ENCODE data around the gene RBM10. TPM values are rescaled to one million over a fixed set of nuclear protein-coding genes. Genes with fewer than 3 reads are reported as not detected.

RBM10 gene
- total RNA-seq, 1 donor from 2014 or later, result 58.7 TPM

DNA sequence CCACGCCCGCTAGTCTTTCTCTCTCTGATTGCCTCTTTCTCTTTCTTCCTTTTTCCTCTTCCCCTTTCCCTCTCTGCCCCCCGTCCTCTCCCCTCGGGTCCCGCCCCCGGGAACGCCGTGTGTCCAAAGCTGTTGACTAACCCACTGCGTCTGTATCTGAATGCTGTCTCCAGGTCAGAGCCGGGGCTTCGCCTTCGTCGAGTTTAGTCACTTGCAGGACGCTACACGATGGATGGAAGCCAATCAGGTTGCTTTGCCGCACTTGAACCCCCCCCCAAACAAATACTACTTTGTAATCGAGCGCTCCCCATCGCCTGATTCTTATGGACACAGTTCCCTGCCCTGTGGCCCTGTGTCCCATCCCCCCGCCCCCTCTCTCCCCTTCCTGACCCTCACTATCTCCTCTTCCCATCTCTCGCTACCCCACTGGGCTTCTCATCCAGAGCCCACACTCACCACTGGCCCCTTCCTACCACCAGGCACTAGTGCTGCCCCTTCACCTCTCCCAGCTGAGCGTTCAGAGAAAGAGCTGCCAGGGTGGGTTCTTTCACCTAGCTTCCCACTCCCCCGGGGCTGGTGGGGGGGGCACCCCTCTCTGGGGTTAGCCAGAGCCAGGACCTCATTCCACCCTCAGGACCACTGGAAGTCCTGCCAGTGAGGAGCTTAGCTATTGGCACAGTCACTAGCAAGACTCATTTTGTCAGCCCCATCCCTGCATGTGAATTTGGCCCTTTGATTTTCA, 30.0 kb downstream of the RBM10 start:
- intact Hi-C loops (cut with micrococcal nuclease), result no loop called here

DNA sequence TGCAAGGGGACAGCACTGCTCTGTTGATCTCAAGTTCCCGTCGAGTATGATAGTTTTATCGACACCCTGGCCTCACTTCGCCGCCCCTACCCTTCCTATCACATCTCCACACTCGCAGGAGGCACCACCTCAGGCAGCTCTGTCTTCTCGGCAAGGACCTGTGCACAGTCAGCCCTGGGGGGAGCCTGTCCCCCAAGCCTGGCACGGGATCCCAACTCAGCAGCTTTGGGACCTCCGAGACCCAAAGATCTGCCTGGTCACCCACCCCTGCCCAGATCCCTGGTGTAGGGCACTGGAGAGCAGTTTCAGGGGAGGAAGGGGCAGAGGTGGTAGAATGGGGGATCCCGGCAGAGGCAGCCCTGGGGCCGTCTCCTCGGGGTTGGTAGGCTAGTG, 30.6 kb downstream of the RBM10 start:
- intact Hi-C loops (cut with micrococcal nuclease), result no loop called here

DNA sequence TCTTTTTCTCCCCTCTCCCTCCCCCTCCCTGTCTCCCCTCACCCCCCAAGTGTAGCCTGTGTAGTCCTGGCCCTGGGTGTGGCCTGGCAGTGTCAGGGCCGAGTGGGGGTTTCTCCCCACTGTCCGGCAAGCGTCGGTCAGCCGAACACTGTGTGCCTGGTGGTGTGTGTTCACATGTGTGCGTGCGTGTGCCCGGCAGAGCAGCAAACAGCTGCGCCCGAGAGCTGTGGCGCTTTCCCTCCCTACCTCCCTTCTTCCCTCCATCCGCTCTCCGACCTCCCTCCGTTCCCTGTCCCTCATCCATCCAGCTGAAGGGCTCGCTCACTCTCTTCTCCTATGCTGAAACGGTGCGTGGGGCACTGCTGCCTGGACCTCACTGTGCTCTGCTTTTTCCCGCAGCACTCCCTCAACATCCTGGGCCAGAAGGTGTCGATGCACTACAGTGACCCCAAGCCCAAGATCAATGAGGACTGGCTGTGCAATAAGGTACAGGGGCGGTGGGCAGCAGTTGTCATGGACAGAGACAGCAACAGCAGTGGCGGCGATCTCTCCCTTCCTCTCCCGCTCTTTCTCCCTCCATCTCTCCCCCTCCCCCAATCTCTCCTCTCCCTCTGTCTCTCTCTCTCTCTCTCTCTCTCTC, 31.2 kb downstream of the RBM10 start:
- intact Hi-C loops (cut with micrococcal nuclease), result no loop called here

DNA sequence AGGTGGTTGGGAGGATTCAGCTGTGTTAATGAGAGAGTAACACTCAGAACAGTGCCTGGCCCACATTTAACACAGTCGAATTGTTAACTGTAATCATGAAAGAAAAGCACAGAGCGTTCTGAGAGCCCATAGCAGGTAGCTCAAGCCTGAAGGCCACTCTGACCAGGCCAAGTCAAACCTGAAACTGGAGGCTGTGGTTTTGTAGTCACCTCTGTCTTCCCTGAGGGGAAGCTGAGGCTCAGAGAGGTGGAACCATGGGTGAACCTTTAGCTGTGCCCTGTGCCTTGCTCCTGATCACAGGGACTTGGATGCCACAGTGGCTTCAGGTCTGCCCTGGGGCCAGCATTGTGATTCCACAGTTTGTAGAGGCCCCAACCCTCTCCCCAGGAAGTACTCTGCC, 32.1 kb downstream of the RBM10 start:
- intact Hi-C loops (cut with micrococcal nuclease), result no loop called here

DNA sequence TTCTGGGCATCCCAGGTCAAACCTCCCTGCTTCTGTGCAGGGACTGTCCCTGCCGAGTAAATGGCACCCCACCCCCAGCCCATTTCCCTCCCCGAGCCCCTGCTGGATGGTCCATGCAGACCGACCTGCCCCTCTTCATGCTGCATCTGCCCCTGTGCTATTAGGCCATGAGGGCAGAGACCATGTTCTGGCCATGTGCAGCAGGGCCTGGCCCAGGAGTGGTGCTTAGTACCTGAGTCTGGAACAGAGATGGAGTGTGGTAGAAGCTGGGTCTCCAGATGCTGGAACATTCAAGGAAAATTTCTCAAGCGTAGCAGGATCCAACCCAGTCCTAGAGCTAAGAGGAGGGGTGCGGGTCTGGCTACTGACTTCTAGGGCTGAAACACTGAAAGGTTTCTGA, 33.3 kb downstream of the RBM10 start:
- intact Hi-C loops (cut with micrococcal nuclease), result no loop called here

DNA sequence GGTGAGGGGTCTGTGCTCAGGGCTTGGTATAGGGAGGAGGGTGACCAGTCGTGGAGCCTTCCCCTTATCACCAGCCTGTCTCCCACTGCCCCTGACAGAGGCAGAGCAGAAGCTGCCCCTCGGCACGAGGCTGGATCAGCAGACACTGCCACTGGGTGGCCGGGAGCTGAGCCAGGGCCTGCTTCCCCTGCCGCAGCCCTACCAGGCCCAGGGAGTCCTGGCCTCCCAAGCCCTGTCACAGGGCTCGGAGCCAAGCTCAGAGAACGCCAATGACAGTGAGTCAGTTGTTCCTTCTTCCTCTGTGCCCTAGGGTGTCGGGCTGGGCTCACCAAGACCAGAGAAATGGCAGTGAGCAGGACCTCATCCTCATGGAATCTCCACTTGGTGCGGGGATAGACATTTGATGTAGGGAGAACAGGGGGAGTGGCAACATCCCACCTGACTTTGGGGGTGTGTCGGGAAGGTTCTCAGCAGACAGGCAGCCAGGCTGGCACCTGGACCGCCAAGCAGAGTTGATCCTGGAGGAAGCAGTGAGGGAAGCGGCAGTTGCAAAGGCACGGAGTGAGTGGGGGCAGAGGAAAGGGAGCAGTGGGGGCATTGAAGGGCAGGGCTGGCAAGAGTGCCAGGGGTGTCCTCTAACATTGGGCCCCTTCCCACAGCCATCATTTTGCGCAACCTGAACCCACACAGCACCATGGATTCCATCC, 34.4 kb downstream of the RBM10 start:
- intact Hi-C loops (cut with micrococcal nuclease), result no loop called here

DNA sequence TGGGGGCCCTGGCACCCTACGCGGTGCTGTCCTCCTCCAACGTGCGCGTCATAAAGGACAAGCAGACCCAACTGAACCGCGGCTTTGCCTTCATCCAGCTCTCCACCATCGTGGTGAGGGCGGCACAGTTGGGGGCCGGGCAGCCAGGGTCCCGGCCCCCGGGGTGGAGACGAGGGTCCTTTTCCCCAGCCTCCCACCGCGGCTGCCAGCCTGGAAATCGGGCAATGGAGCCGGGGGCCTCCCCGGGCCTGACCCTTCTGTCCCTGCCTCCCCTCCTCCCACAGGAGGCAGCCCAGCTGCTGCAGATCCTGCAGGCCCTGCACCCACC, 34.9 kb downstream of the RBM10 start:
- intact Hi-C loops (cut with micrococcal nuclease), result no loop called here

DNA sequence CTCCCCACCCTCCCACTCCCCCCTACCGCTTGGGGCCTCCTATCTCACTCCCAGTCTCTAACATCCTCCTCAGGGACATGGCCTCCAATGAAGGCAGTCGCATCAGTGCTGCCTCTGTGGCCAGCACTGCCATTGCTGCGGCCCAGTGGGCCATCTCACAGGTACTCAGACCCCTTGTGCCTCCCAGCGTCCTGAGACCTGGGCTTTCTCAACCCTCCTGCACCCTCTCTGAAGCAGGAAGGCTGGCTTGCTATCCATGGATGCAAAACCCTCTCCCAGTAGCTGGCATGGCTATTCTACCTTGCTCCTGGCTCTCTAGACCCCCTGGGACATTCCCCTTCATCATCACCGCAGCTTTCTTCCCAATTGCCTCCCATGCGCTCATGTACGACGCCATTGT, 35.3 kb downstream of the RBM10 start:
- intact Hi-C loops (cut with micrococcal nuclease), result no loop called here

DNA sequence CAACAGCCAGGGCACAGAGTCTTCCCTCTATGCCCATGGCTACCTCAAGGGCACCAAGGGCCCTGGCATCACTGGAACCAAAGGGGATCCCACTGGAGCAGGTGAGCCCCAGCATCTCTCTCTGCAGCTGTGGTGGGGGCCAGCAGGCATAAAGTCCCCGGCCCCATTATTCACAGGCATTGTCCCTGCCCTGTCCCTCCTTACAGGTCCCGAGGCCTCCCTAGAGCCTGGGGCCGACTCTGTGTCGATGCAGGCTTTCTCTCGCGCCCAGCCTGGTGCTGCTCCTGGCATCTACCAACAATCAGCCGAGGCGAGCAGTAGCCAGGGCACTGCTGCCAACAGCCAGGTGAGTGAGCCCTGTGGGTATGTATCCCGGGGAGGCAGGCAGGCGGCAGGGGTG, 36.3 kb downstream of the RBM10 start:
- intact Hi-C loops (cut with micrococcal nuclease), result no loop called here

DNA sequence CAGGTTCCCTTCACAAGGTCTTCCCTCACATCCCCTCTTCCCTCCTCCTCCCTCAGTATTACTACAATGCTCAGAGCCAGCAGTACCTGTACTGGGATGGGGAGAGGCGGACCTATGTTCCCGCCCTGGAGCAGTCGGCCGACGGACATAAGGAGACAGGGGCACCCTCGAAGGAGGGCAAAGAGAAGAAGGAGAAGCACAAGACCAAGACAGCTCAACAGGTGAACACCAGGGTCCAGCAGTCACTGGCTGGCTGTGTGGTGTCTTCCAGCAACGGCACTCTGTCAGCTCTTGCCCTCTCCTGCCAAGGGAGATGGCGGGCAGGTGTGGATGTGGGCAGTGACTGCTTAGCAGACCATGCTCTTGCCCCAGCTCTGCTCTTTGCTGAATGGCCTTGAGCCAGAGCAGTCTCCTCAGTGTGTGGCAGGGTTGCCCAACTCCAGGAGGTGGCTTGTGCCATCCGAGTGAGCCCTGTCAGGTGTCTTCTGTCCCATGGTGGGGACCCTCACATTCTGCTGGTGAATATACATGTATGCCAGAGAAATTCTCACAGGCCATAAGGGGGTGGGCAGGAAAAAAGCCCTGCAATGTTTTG, 37.2 kb downstream of the RBM10 start:
- intact Hi-C loops (cut with micrococcal nuclease), result no loop called here

DNA sequence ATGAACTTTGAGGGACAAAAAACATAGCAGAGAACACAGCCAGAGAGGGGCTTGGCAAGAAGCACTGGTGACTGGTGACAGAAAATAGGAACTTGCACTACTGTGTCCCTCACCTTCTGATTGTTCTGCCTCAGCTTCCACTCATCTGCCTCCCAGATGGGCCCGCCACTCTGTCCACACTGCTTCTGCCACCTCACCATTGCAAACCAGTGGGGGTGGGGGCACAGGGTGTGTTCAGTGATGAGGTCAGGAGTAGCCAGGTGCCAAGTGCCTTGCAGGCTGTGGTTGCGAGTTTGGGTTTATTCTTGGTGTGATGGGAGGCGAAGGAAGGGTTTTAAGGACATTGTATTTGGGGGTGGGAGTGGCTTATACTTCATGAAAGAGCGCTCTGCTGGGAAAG, 39.5 kb downstream of the RBM10 start:
- intact Hi-C loops (cut with micrococcal nuclease), result no loop called here

DNA sequence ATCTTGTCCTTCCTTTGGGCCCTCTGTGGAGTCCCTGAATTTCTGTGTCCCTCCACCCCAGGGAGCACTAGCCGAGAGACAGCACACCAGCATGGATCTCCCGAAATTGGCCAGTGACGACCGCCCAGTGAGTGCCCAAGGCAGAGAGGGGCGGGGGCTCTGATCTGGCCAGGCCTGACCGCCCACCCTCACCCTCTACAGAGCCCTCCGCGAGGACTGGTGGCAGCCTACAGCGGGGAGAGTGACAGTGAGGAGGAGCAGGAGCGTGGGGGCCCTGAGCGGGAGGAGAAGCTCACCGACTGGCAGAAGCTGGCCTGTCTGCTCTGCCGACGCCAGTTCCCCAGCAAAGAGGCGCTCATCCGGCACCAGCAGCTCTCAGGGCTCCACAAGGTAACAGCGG, 40.2 kb downstream of the RBM10 start:
- intact Hi-C loops (cut with micrococcal nuclease), result no loop called here

DNA sequence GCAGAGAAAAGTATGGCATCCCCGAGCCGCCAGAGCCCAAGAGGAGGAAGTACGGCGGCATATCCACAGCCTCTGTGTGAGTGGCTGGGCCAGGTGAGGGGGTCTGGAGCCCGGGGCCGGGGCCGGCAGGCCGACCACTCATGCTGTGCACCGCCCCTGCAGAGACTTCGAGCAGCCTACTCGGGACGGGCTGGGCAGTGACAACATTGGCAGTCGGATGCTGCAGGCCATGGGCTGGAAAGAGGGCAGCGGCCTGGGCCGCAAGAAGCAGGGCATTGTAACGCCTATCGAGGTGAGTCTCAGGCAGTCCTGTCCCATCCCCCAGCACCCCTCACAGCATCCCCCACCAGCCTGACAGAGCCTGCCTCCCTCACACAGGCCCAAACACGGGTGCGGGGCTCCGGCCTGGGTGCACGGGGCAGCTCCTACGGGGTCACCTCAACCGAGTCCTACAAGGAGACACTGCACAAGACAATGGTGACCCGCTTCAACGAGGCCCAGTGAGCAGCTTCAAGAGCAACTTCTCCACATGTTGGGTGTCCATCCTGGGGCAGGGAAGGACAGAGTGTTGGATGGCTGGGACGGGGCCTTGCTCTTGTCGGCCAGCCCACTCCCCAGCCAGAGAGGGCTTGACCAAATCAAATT, 41.2 kb downstream of the RBM10 start:
- intact Hi-C loops (cut with micrococcal nuclease), result no loop called here

DNA sequence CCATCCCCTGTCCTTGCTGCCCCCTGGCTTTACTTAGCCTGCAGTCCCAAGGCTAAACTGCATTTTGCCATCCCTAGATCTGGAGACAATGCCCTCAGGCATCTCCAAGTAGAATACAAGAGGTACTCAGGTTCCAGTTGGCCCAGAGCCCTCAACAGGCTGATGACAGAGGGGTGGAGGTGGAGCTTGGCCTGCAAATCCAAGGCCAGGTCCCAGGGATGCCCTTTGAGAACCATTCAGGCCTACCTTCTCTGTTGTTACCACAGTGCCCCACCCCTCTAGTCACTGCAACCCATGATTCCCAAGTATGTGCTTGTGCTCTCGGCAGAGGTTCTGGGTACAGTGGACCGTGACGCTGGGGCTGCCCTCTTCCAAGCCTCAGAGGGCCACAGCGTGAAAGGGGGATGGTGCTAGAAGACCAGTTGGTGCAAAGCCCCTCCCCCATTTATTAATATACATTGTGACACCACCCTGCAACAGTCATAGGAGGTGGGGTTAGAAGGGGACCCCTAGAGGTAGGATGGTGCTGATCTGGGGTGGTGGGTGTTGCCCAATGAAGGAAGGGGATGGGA, 42.2 kb downstream of the RBM10 start:
- intact Hi-C loops (cut with micrococcal nuclease), result no loop called here

DNA sequence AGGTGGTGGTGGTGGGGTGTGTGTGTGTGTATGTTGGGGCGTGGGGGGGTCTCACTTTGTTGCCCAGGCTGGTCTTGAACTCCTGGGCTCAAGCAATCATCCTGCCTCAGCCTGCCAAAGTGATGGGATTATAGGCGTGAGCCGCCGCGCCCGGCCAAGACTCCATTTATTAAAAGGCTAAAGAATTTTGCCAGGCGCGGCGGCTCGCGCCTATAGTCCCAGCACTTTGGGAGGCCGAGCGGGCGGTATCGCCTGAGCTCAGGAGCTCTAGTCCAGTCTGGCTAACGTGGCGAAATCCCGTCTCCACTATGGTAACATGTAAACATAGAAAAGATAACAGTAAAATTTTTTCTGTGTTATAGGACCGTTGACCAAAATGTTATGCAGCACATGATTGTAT, 44.9 kb downstream of the RBM10 start:
- intact Hi-C loops (cut with micrococcal nuclease), result loop anchor here (1.0 to 5.0 kb wide), 3 partner anchors 45 to 462 kb away; partner anchors contain the start of genes ELK1 and RBM10

DNA sequence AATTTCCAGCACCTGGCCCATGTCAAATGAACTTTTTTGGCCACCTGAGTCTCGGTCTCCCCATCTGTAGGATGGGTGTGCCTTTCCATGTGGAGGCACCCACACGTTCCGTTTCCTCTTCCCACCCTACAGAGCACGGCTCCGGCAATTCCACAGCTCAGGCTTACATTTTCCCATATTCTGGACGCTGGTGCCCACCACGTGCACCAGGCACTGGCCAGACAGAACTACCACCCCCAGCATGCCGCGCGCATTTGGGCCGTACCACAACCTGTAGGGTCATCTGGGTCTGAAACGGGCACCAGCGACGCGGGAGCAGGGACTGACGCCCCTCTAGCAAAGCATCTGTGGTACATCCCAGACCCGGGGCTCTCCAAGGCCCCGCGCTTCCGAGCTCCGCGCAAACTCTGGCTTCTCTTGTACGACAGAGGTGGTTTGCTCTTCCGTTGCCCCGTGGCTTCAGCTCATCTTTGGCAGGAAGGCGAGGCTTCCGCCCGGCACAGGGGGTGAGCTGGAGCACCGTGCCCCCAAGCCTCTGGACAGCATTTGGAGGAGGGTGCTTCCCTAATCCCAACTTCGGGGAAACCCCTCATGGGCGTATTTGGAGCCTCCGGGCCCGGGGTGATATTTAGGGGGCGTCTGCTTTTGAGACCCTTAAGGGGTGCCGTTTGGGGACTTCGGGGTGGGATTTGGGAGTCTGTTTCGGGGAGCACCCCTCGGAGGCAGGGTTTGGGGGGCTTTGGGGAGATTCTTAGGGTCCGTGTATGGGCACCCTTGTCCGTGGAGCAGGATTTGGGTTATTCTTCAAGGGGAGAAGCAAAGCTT, 45.6 kb downstream of the RBM10 start:
- intact Hi-C loops (cut with micrococcal nuclease), result loop anchor here (1.0 to 5.0 kb wide), 3 partner anchors 45 to 462 kb away; partner anchors contain the start of genes ELK1 and RBM10

DNA sequence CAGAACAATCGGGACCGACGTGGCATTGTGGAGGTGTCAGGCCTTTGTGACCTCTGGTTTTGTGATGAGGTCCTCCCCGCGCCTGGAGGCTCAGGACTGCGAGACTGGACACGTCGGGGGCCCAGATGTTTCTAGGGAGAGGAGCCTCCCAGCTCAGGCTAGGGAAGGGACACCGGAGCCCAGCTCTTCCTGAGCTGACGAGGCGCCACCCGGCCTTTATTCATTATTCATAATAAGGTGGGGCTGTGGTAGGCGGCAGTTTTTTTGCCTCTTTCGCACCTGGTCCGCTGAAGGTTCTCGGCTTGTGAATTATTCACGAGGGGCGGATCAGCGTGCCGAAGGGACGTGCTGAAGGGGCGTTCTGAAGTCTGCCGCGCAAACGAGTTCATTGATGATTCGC, 46.3 kb downstream of the RBM10 start:
- intact Hi-C loops (cut with micrococcal nuclease), result loop anchor here (5.0 kb wide), 2 partner anchors 176 to 461 kb away; partner anchors contain the start of gene ELK1

DNA sequence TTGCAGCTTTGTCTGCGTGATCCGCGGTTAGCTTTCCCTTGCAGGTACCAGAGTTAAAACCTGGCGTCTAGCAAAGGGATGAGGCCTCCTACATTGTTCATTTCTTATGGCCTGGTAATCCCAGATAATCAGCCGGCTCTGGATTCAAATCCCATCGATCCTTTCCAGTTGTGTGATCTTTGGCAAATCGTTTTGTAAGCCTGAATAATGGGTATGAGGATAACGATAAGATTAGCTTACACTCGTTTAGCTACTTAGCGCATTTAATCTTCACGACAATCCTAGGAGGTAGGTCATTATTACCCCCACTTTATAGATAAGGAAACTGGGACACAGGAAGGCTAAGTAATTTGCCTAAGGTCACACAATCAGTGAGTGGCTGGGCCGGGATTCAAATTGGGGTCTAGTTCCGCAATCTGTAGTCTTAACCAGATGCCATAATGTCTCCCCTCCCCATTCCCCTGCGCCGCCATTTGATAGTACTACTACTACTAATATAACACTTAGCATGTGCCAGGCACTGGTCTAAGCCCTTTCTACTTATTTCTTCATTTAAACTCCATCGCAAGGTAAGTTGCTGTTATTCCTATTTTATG, 46.9 kb downstream of the RBM10 start:
- intact Hi-C loops (cut with micrococcal nuclease), result loop anchor here (2.0 to 5.0 kb wide), 4 partner anchors 121 to 460 kb away; partner anchors contain the start of genes ELK1 and ZNF41

DNA sequence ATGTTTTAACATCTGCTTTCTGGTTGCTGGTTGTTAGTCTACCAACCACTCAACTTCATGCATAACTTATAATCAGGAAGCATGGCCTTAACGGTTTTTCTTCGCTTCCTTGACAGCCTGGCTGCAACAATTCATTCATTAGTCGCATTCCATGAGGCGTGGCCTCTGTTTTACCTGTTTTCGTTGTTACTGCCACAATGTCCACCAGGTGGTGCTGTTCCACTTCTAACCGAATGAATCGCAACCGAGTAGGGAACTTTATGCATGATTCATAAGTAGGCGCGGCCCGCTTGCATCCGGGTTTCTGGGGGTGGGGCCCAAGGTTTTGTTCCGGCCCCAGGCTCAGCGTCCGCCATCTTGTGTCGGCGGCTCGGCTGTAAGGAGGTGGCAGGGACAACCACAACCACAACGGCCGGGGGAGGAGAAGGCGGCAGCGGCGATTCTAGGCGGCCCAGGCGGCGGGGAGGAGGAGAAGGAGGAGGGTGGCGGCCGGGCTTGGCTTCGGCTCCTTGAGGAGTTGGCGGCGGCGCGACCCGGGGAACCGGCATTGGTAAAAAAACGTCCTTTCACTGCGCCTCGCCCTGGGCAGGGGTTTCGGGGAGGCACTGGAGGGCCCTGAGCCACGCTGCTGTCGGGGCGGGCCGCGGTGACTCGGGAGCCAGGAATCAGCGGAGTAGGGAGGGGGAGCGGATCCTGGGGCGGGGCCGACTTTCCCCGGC, 48.6 kb downstream of the RBM10 start, which contains the start of gene UBA1:
Gene UBA1 (plus strand): TSS at position 355 of the 719 bp plus-strand sequence. CDS start 4,974 bp downstream, outside the sequence.
- intact Hi-C loops (cut with micrococcal nuclease), result loop anchor here (1.0 to 5.0 kb wide), 9 partner anchors 25 to 459 kb away; partner anchors contain the start of genes ARAF, CDK16, ELK1 and USP11
